ENCODE data around the gene CHERP. TPM values are rescaled to one million over a fixed set of nuclear protein-coding genes. Genes with fewer than 3 reads are reported as not detected.

CHERP gene, protein sequence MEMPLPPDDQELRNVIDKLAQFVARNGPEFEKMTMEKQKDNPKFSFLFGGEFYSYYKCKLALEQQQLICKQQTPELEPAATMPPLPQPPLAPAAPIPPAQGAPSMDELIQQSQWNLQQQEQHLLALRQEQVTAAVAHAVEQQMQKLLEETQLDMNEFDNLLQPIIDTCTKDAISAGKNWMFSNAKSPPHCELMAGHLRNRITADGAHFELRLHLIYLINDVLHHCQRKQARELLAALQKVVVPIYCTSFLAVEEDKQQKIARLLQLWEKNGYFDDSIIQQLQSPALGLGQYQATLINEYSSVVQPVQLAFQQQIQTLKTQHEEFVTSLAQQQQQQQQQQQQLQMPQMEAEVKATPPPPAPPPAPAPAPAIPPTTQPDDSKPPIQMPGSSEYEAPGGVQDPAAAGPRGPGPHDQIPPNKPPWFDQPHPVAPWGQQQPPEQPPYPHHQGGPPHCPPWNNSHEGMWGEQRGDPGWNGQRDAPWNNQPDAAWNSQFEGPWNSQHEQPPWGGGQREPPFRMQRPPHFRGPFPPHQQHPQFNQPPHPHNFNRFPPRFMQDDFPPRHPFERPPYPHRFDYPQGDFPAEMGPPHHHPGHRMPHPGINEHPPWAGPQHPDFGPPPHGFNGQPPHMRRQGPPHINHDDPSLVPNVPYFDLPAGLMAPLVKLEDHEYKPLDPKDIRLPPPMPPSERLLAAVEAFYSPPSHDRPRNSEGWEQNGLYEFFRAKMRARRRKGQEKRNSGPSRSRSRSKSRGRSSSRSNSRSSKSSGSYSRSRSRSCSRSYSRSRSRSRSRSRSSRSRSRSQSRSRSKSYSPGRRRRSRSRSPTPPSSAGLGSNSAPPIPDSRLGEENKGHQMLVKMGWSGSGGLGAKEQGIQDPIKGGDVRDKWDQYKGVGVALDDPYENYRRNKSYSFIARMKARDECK
- total RNA-seq (ENCODE audit: low replicate concordance): 61.0 and 70.8 TPM in 2 replicates
- long read RNA-seq, partial matches to known transcripts: 10 of 12 reads
- long read RNA-seq, other reads (novel, unspliced or antisense): 1 of 12 reads

DNA sequence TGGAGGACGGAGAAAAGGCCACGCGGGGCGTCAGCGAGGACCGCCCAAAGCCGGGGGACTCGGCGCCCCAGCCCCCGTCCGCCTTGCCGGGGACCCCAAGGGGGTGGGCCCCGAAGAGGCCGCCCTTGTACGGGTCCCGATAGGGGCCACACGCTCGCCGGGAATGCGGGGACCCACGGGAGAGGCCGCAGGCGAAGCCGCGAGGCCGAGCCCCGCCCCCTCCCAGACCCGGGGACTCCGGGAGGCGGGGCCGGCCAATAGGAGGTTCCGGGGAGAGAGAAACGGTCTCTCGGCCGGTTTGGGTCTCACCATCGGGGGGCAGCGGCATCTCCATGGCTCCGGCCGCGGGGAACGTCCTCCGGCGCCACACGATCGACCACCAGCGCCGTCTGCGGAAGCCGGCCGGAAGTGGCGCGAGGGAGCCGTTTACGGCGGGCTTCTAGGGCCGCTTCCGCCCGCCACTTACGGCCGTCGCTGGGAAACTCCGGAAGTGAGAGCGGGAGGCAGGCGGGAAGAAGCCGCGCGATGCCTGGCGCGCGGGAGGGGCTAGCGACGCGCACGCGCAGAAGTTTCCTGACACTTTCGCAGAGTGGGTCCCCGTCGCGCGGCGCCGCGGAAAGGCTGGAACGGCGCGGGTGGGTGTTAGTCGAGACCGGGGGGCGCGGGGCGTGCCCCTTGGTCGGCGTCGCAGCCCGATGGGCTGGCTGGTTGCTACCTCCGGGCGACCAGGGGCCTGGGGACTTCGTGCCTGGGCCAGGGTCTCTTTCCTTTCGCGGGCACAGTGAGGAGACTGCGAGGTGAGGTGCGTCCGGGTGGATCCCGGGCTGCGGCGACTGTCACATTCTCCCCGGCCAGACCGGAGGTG is at the start of gene CHERP:
CHERP (minus strand) TSS at position 393 of the 865 bp plus-strand sequence; CDS start at position 334, 59 bp downstream.
- peak within 1 kb of the TSS; percentile 84 for H3K27ac Mint-ChIP-seq
- H3K4me3 Mint-ChIP-seq: peak within 1 kb of the TSS; percentile 92
- peak; percentile 93 for DNase-seq (ENCODE audit: extremely low spot score, unreplicated experiment)
- H3K4me1 Mint-ChIP-seq (ENCODE audit: unreplicated experiment): peaks cover 20% of the 10 kb centered on the region
- no peaks in the 10 kb centered on the region for H3K27me3 Mint-ChIP-seq
- no peaks in the 10 kb centered on the region for H3K9me3 Mint-ChIP-seq
- TF ChIP-seq, protein P1, sequence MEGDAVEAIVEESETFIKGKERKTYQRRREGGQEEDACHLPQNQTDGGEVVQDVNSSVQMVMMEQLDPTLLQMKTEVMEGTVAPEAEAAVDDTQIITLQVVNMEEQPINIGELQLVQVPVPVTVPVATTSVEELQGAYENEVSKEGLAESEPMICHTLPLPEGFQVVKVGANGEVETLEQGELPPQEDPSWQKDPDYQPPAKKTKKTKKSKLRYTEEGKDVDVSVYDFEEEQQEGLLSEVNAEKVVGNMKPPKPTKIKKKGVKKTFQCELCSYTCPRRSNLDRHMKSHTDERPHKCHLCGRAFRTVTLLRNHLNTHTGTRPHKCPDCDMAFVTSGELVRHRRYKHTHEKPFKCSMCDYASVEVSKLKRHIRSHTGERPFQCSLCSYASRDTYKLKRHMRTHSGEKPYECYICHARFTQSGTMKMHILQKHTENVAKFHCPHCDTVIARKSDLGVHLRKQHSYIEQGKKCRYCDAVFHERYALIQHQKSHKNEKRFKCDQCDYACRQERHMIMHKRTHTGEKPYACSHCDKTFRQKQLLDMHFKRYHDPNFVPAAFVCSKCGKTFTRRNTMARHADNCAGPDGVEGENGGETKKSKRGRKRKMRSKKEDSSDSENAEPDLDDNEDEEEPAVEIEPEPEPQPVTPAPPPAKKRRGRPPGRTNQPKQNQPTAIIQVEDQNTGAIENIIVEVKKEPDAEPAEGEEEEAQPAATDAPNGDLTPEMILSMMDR (conservative IDR thresholded peaks at IDR 0.05): no peak
- peaks cover 22% of the 10 kb centered on the region for H3K36me3 Mint-ChIP-seq

DNA sequence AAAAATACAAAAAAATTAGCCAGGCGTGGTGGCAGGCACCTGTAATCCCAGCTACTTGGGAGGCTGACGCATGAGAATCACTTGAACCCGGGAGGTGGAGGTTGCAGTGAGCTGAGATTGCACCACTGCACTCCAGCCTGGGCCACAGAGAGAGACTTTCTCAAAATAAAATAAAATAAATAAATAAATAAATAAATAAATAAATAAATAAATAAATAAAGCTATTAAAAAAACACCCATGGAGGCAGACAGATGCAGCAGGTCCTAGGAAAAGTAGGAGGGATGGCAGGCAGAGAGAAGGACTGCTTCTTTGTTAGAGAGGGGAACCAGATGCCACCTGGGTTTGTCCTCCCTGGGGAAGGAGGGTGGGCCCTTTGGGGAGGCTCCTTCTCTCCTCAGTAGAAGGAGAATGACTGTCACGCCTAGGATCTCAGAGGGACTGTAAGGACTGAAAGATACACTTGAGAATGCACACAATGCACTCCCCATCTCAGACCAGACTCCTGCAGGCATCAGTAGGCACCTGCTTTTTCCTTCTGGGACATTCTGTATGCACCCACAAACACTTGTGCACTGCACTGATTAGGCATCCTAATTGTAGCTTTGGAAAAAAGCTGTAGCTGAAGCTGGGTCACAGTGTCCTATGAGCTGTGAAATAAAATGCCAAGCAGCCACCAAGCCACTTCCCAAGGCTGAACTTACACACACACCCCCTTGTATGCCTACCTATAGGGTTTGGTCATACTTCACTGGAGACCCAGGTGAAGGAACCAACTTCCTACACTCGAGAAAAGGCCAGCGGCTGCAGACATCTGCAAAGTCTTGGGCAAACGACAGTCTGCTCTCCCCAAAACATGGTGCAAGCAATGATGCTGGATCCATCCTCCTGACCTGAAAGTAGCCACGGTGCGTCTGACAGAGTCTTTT is 48.9 kb upstream of the CHERP start:
- Mint-ChIP-seq H3K9me3 (no peaks in the 10 kb centered on the region), H3K27me3 (no peaks in the 10 kb centered on the region), H3K4me3 (no peak overlapping the region), H3K4me1 (ENCODE audit: unreplicated experiment) (peaks cover 34% of the 10 kb centered on the region), H3K36me3 (no peaks in the 10 kb centered on the region), H3K27ac (no peak overlapping the region)
- no peak for DNase-seq (ENCODE audit: extremely low spot score, unreplicated experiment)
- TF ChIP-seq, protein P1 (conservative IDR thresholded peaks at IDR 0.05): no peak

DNA sequence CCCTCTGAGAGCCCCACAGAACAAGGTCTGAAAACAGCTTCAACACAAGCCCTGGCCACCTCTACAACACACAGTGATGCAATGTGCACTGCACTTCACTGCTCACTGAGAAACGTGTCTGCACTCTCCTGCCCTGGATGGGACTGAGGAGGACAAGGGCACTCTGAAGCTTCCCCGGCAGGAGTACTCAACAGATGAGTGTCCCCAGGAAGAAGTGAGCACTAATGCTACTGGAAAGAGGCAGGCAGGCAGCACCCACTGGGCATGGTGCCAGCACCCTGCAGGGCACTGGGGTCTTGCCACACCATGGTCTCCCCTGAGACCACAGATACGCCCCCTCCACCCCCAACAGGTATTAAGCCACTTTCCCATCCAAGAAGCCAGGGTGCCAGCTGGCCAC is 47.7 kb upstream of the CHERP start:
- H3K27me3 Mint-ChIP-seq: no peaks in the 10 kb centered on the region
- no peak overlapping the region for H3K4me3 Mint-ChIP-seq
- no peak overlapping the region for H3K27ac Mint-ChIP-seq
- H3K36me3 Mint-ChIP-seq: no peaks in the 10 kb centered on the region
- H3K9me3 Mint-ChIP-seq: no peaks in the 10 kb centered on the region
- peaks cover 39% of the 10 kb centered on the region for H3K4me1 Mint-ChIP-seq (ENCODE audit: unreplicated experiment)
- no peak for DNase-seq (ENCODE audit: extremely low spot score, unreplicated experiment)
- TF ChIP-seq, protein P1 (conservative IDR thresholded peaks at IDR 0.05): no peak

DNA sequence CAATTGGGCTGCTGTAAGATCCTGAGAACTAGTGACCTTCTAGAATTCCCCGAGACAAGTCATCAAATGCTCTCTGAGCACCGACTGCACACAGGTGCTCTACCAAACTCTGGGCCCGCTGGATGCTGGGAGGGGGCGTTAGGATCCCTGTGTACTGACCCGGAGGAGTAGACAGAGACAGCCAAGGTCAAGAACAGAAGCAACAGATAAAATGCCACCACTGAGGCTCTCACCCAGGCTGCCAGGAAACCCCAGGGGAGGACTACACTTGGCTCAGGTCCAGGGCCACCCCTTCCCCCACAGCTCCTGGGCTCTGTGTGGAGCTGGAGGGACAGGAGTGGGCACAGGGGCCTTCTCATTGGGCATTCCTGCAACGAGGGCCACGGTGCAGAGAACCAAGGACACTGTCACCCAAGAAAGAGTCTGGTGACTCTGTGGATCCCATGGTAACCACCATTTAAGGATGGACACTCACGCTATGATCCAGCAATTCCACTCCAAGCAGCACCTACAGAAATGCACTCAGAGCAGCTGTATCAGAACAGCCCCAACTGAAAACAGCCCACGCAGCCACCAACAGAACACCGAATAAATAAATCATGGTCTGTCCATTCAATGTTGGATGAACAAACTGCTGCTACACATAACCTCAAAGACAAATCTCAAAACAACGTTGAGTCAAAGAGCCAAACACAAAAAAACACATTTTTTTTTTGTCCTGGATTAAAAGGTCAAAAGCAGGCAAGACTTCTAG is 46.8 kb upstream of the CHERP start:
- Mint-ChIP-seq H3K36me3 (no peaks in the 10 kb centered on the region), H3K9me3 (no peaks in the 10 kb centered on the region), H3K4me1 (ENCODE audit: unreplicated experiment) (peaks cover 47% of the 10 kb centered on the region), H3K4me3 (no peak overlapping the region), H3K27ac (no peak overlapping the region), H3K27me3 (no peaks in the 10 kb centered on the region)
- TF ChIP-seq, protein P1 (conservative IDR thresholded peaks at IDR 0.05): no peak
- no peak for DNase-seq (ENCODE audit: extremely low spot score, unreplicated experiment)
